GM12878 (cell line): ENCODE measurements around the gene COL4A3. TPM values are rescaled to one million over a fixed set of nuclear protein-coding genes. Genes with fewer than 3 reads are reported as not detected.

ENCODE experiments used
- ATAC-seq: fragments of 200-7000 bp; cut with Tn5 transposase; 3 replicates; pipeline ENCODE4 v1.9.1; 2020; ENCODE audit warnings: mild to moderate bottlenecking, moderate library complexity
- BruUV-seq: library from RNA; stranded (reverse); fragments of 400-500 nt; replicated peaks from 2 replicates; lab custom pipeline; 2021; lab: Mats Ljungman, UMichigan
- CTCF ChIA-PET: fragments of 300-600 bp; sonication (Branson Sonifier 250); formaldehyde crosslinking; extraction: SDS; loops from one replicate; lab custom pipeline; 2021; ENCODE audit warnings: inconsistent platforms; lab: Yijun Ruan, JAX
- POLR2A ChIA-PET: fragments of 350-600 bp; formaldehyde crosslinking; extraction: SDS; loops from one replicate; lab custom pipeline; 2021; ENCODE audit warnings: inconsistent platforms; lab: Charles Lee
- RAD21 ChIA-PET: fragments of 300-600 bp; sonication (Branson Sonifier 250); formaldehyde crosslinking; loops from one replicate; lab custom pipeline; 2023; ENCODE audit warnings: antibody characterized with exemption; ENCODE audit not compliant: unreplicated experiment; lab: Charles Lee
- SMC1A ChIA-PET: fragments of 300-600 bp; sonication (Branson Sonifier 250); formaldehyde crosslinking; loops from one replicate; lab custom pipeline; 2023; ENCODE audit not compliant: unreplicated experiment, uncharacterized antibody; lab: Charles Lee
- DNase-seq: peaks from one replicate; pipeline ENCODE4 v3.0.0-alpha.2; 2011; ENCODE audit warnings: low read depth, low spot score
- FAIRE-seq: peaks from 3 replicates; lab custom pipeline; 2011; peaks lifted over from hg19 to GRCh38; lab: Jason Lieb, UNC
- H2AFZ ChIP-seq: 2 replicates; pipeline ENCODE4 v1.6.0; 2011; ENCODE audit warnings: low read depth, low read length, control low read depth; ENCODE audit not compliant: control insufficient read depth
- H3K27ac ChIP-seq: 2 replicates; pipeline ENCODE4 v1.5.1; 2011; ENCODE audit warnings: control low read depth; ENCODE audit not compliant: control insufficient read depth, insufficient read depth
- H3K27me3 ChIP-seq, 2 experiments: replicated peaks in 1 of 2; 2 replicates each; pipeline versions ENCODE4 v1.6.0 to v1.6.1; 2011; ENCODE audit warnings: low read length in 1 of 2; ENCODE audit not compliant: control insufficient read depth in 2 of 2, insufficient read depth in 2 of 2
- H3K36me3 ChIP-seq, 2 experiments: 2 replicates each; pipeline ENCODE4 v1.5.1; 2011; ENCODE audit warnings: low read length in 1 of 2; ENCODE audit not compliant: control insufficient read depth in 2 of 2, insufficient read depth in 2 of 2
- H3K4me1 ChIP-seq: 2 replicates; pipeline ENCODE4 v1.6.1; 2011; ENCODE audit warnings: mild to moderate bottlenecking, low read length, moderate library complexity, mixed read lengths; ENCODE audit not compliant: control insufficient read depth, insufficient read depth
- H3K4me2 ChIP-seq: 2 replicates; pipeline ENCODE4 v1.6.0; 2011; ENCODE audit warnings: control low read depth; ENCODE audit not compliant: control insufficient read depth, insufficient read depth
- H3K4me3 ChIP-seq: fragments of 200-600 bp; sonication (generic); 2 replicates; pipeline ENCODE4 v1.5.1; 2016
- H3K79me2 ChIP-seq: 2 replicates; pipeline ENCODE4 v1.6.0; 2011; ENCODE audit warnings: low read length; ENCODE audit not compliant: control insufficient read depth, insufficient read depth
- H3K9ac ChIP-seq: 2 replicates; pipeline ENCODE4 v1.8.0; 2011; ENCODE audit warnings: low read length, control low read depth, mixed read lengths; ENCODE audit not compliant: control insufficient read depth, insufficient read depth
- H3K9me3 ChIP-seq: replicated peaks from 3 replicates; pipeline ENCODE4 v1.5.1; 2011; ENCODE audit warnings: mild to moderate bottlenecking, low read length; ENCODE audit not compliant: control insufficient read depth, insufficient read depth
- H4K20me1 ChIP-seq: 2 replicates; pipeline ENCODE4 v1.6.0; 2011; ENCODE audit not compliant: control insufficient read depth, insufficient read depth
- CHD1 ChIP-seq: IDR thresholded peaks from 2 replicates; pipeline ENCODE4 v1.6.1; 2012; ENCODE audit warnings: low read depth, low read length, improper control_type of control experiment
- CREB1 ChIP-seq: IDR thresholded peaks from 2 replicates; pipeline ENCODE4 v1.6.1; 2012; ENCODE audit warnings: low read depth, mild to moderate bottlenecking, inconsistent platforms
- EED ChIP-seq: sonication (generic); IDR thresholded peaks from 2 replicates; pipeline ENCODE4 v1.6.1; 2016; ENCODE audit warnings: antibody characterized with exemption, low read depth
- FOXK2 ChIP-seq: fragments of 450-650 bp; IDR thresholded peaks from 2 replicates; pipeline ENCODE4 v1.6.1; 2017; ENCODE audit warnings: mild to moderate bottlenecking, moderate library complexity
- GATAD2B ChIP-seq: fragments of 450-650 bp; conservative IDR thresholded peaks from 2 replicates; pipeline ENCODE4 v1.6.1; 2017; ENCODE audit warnings: low read depth, mild to moderate bottlenecking, moderate library complexity
- IKZF1 ChIP-seq: fragments of 450-650 bp; conservative IDR thresholded peaks from 2 replicates; pipeline ENCODE4 v1.6.1; 2017; ENCODE audit warnings: antibody characterized with exemption, mild to moderate bottlenecking
- KDM1A ChIP-seq: fragments of 200-600 bp; sonication (generic); IDR thresholded peaks from 2 replicates; pipeline ENCODE4 v1.6.1; 2016; ENCODE audit warnings: borderline replicate concordance
- NKRF ChIP-seq: fragments of 450-650 bp; conservative IDR thresholded peaks from 2 replicates; pipeline ENCODE4 v1.6.1; 2017; ENCODE audit warnings: mild to moderate bottlenecking, moderate library complexity
- PAX8 ChIP-seq: fragments of 450-650 bp; IDR thresholded peaks from 2 replicates; pipeline ENCODE4 v1.6.1; 2017; ENCODE audit warnings: mild to moderate bottlenecking, moderate library complexity
- PML ChIP-seq: IDR thresholded peaks from 2 replicates; pipeline ENCODE4 v1.6.1; 2012; ENCODE audit warnings: low read length, inconsistent platforms
- RBBP5 ChIP-seq: fragments of 200-600 bp; sonication (generic); conservative IDR thresholded peaks from 2 replicates; pipeline ENCODE4 v1.6.1; 2016
- RFX5 ChIP-seq: IDR thresholded peaks from 2 replicates; pipeline ENCODE4 v1.6.1; 2011; ENCODE audit warnings: low read depth, low read length, improper control_type of control experiment
- SIX5 ChIP-seq: IDR thresholded peaks from 2 replicates; pipeline ENCODE4 v1.6.1; 2011; ENCODE audit warnings: mild to moderate bottlenecking, low read depth, low read length, moderate library complexity; ENCODE audit not compliant: severe bottlenecking
- ZBTB4 ChIP-seq: fragments of 450-650 bp; formaldehyde crosslinking; IDR thresholded peaks from 2 replicates; pipeline ENCODE4 v1.4.0; 2022; ENCODE audit warnings: mild to moderate bottlenecking, moderate library complexity
- ZNF24 ChIP-seq: fragments of 450-650 bp; IDR thresholded peaks from 2 replicates; pipeline ENCODE4 v1.6.1; 2017; ENCODE audit warnings: antibody characterized with exemption, mild to moderate bottlenecking
- ZNF687 ChIP-seq: fragments of 450-650 bp; IDR thresholded peaks from 2 replicates; pipeline ENCODE4 v1.6.1; 2017; ENCODE audit warnings: mild to moderate bottlenecking, moderate library complexity
- WGBS: methylation state at CpG from one replicate; pipeline ENCODE4 v1.1.6; 2016; ENCODE audit warnings: low lambda C conversion rate; ENCODE audit not compliant: insufficient replicate concordance, insufficient coverage; ENCODE audit errors: missing lambda C conversion rate; 5-methylcytosine and 5-hydroxymethylcytosine counted together
- in situ Hi-C: fragments of 300-500 bp; cut with MboI; formaldehyde crosslinking; loops from 9 replicates; pipeline ENCODE4 v1.14.3; 2018; ENCODE audit warnings: mixed read lengths
- intact Hi-C: fragments of 100-400 bp; cut with micrococcal nuclease; formaldehyde crosslinking; loops from one replicate; pipeline ENCODE4 v1.14.2; 2022; ENCODE audit not compliant: unreplicated experiment
- polyA plus RNA-seq, 11 experiments: library from polyadenylated mRNA; depleted of rRNA in 4 of 11; unstranded in 6 of 11; stranded (reverse) in 5 of 11; fragments of >200 nt; fragmentation: Nextera tagmentation in 4 of 11; fragmentation: Illumina TruSeq in 1 of 11; extraction: Ambion mirVana in 4 of 11; extraction: Trizol in 1 of 11; gene quantifications; 1 replicate in 1 of 11; 2 replicates in 10 of 11; pipeline versions ENCODE4 v1.2.1 to v1.2.3, GENCODE V29; 2011 to 2016; ENCODE audit warnings: inconsistent platforms in 2 of 11, missing spikeins in 2 of 11, low read depth in 1 of 11
- total RNA-seq, 4 experiments: library from RNA; depleted of rRNA in 3 of 4; stranded (reverse); fragments of >200 nt in 3 of 4; fragmentation: Illumina TruSeq in 1 of 4; extraction: Trizol in 1 of 4; gene quantifications; 2 replicates each; pipeline versions ENCODE4 v1.2.1 to v1.2.3, GENCODE V29; 2013 to 2021

The COL4A3 gene
- total and polyA plus RNA-seq, 10 of the 15 experiments (the other 5 are each of a cell fraction or from before 2014, with no cell fraction given): 0.34 to 10.5 (median 3.8) TPM

- POLR2A ChIA-PET: no interaction called here
- SMC1A ChIA-PET: no interaction called here
- peaks cover 2% of the 10 kb centered on the region for H3K9me3 ChIP-seq
- CTCF ChIA-PET: no interaction called here
- no peaks in the 10 kb centered on the region for H3K36me3 ChIP-seq
- no peak overlapping the region for H2AFZ ChIP-seq
- no peaks in the 10 kb centered on the region for H3K4me1 ChIP-seq
- no peak overlapping the region for H3K4me2 ChIP-seq
- H3K27me3 ChIP-seq: no peaks in the 10 kb centered on the region
- no peaks in the 10 kb centered on the region for H3K79me2 ChIP-seq
- in situ Hi-C loops (no loop called here), intact Hi-C loops (no loop called here)
- no peak overlapping the region for H3K4me3 ChIP-seq
- RAD21 ChIA-PET: no interaction called here
- no peak for TF ChIP-seq RFX5
- TF ChIP-seq CREB1: no peak
- TF ChIP-seq ZNF687: no peak
- TF ChIP-seq NKRF: no peak
- TF ChIP-seq ZNF24: no peak
- no peak for TF ChIP-seq SIX5
- TF ChIP-seq PAX8: no peak
- no peak for TF ChIP-seq FOXK2
- TF ChIP-seq IKZF1: no peak
- TF ChIP-seq GATAD2B: no peak
- TF ChIP-seq EED: no peak
- no peak for TF ChIP-seq PML
- TF ChIP-seq RBBP5: no peak
- TF ChIP-seq CHD1: no peak
- no peak for TF ChIP-seq KDM1A
- TF ChIP-seq ZBTB4 (CRISPR knock-in tag): no peak
- BruUV-seq: no TSS peak
- no peak overlapping the region for H3K27ac ChIP-seq
- FAIRE-seq (no peak), ATAC-seq (no peak), DNase-seq (no peak)
- no peak overlapping the region for H3K9ac ChIP-seq
- no peaks in the 10 kb centered on the region for H4K20me1 ChIP-seq
- 97% methylated on average over 3 of the region's 3 CpGs for WGBS
Measured at GRCh38 chr2:227147023-227147422, 17.4 kb upstream of the COL4A3 start.
